GM15510 (cell line): ENCODE results near the gene TSC22D1.

ENCODE experiments used
- POLR2A ChIP-seq: IDR thresholded peaks from 3 replicates; pipeline ENCODE4 v1.6.1; 2011; ENCODE audit warnings: borderline replicate concordance; ENCODE audit not compliant: insufficient read length; ENCODE audit errors: extremely low read depth

The TSC22D1 gene

DNA sequence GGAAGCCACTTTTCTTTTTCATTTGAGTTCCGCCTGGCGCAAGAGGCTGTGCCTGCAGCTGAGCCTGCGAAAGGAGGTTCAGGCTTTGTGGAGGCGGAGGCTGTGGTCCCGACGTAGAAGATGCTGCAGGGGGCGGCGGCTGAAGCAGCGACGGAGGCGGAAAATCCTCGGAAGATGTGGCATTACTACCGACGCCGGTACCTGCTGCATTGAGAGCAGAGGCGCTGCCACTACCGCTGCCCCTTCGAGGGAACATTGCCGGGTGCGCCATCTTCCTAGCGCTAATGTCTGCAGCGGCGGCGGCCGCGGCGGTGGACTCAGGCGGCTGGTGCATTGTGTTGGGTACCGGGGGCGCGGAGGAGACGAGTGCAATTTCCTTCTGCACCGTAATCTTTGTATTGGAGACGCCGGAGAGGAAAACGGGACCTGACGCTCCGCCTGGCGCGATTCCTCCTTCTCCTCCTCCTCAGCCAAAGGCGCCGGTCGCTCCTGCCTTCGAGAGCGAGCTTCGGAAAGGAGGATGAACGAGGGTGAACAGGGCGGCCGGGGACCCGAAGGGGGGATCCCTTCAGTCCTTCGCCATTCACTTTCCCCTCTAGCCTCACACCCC lies at the start of gene TSC22D1:
TSC22D1 (minus strand) TSS at position 590 of the 610 bp plus-strand sequence; CDS start at position 334, 256 bp downstream.
- TF ChIP-seq POLR2A, result no peak

DNA sequence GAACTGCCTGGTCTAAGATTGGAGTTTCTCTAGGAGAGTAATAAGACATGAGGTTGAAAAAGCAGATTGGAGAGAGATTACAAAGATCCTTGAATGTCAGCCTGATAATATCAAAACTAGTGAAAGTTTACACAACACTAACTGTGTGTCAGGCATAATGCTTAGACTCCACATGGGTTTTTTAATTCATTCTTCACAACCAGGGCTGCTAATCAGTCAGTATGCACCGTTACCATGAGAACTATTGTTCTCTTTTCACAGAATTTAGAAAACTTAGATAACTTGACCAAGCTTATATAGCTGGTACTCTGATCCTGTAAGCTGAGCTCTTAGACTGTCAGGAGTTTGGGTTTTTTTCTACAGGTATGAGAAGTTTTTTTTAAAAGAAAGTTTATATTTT lies 46.6 kb upstream of the TSC22D1 start:
- no peak for TF ChIP-seq POLR2A

DNA sequence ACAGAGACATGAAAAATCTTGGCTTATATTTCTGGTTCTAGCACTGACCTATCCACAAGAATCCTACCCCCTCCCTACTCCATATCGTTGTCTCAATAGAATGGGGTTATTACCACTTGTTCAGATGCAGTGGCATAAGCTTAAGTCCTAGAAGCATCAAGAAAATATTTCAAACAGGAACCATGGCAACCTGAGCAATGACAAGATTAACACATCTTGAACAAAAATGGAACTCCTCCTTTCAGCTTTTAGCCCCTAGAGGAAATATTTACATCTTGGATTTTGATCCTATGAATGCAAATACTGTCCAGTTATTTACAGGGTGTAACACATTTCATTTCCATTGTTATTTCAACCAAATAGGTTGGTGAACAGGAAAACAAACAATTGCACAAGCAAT lies 46.1 kb upstream of the TSC22D1 start:
- TF ChIP-seq POLR2A, result no peak

DNA sequence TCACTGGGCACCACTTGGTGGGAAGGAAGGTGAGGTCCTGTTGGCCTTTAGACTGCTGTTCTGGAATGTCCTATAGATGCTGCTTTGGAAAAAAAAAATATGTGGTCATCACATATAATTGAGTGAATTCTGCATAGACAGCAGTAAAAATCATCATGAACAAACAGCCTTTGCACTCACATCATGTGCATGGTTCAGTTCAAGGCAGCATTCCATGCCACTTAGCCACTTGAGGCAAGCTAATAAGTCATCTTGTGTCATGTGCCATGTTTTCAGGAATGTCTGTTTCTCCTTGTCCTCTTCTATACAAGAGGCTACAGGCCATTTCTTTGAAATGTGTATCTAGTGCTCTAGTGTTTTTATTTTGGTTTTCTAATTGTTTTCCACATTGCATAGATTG lies 43.9 kb upstream of the TSC22D1 start:
- TF ChIP-seq POLR2A, result no peak

DNA sequence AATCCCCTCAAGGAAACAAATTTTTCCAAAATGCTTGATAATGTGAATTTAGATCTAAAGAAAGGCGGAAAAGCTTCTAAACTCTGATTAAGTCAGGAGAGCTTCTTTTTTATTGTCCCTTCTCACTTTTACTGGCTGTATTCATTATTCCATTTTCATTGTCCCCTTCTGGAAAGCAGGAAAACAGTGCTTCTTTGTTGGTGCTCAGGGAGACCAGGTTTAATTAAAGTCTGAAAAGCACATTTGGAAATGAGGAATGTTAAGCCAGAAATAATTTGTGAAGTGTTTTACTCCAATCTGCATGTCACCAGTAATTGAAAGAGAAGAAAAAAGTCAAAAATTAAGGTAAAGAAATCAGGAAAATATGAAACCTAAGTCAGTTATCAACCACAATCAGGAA lies 43.5 kb upstream of the TSC22D1 start:
- no peak for TF ChIP-seq POLR2A

DNA sequence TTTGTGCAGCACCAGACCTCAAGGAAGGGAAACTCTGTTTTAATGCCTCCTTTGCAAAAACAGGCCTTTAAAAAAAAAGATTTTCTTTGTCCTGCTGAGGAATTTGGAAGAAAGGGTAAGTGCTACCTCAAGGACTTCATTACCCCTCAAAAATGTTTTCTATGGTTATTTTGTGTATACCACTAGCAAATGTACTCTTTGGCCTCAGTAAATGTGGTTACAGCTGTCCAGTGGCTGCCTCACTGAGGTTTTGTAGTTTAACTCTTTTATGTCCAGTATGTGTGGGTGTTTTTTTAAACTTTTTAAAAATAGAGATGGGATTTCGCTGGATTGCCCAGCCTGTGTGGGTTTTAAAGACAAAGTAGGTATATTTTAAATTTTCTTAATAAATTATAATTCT lies 42.2 kb upstream of the TSC22D1 start:
- TF ChIP-seq POLR2A, result no peak

DNA sequence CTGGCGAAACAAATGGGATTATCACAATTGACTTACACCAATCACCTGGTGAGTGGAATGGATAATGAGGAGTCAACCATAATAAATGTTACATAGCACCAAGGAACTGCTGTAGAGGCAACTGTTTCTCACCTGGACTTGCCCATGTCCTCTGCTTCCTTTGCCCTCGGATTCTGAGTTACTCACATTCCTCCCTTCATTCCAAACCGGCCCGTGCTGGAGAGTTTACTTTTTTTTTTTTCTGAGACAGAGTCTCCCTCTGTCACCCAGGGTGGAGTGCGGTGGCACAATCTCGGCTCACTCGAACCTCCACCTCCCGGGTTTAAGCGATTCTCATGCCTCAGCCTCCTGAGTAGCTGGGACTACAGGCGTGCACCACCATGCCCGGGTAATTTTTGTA lies 41.5 kb upstream of the TSC22D1 start:
- TF ChIP-seq POLR2A, result no peak

DNA sequence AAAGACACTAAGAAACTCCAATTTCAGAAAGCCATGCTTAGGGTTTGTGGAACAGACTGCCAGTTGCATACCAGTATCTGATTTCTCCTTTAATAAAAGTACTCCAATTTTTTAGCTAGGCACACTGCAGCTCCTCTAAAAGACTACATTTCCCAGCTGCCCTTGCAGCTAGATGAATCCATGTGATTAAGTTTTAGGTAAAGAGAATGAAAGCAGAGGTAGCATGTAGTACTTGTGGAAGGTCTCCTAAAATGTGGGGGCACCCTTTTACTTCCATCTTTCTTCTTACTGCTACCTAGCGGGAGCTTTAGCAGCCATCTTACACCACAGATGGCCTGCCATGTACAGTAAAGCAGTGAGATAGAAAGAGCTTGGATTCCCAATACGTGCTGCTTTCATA lies 33.0 kb upstream of the TSC22D1 start:
- TF ChIP-seq POLR2A, result no peak

DNA sequence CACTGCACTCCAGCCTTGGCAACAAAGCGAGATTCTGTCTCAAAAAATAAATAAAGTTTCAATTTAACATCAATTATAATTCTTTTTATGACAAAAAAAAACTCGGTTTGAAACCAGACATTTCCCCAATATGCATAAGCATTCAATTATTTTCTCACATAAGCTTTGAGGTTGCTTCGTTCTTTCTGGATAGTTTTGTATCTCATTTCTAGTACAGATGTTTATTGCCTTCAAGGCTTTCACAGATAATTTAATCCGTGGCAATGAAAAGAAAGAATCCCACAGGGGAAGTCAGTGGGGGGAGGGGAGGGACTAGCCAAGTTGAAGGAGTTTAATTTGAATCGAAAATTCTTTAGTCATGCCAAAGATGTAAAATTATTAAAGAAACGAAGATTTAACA lies 29.6 kb upstream of the TSC22D1 start:
- TF ChIP-seq POLR2A, result no peak

DNA sequence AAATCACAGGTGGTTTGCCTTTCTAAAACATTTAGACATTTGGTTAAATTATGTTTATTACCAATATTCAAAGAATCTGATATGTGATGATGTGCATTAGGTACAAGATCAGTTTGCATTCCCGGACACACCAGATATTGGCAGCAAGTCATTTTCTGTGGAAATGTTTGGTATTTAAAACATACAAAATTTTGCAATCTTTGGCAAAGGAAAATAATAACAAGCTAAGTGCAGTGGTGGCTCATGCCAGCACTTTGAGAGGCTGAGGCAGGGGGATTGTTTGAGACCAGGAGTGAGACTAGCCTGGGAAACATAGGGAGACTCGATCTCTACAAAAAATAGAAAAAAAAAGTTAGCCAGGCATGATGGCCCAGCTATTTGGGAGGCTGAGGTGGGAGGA lies 29.1 kb upstream of the TSC22D1 start:
- TF ChIP-seq POLR2A, result no peak

DNA sequence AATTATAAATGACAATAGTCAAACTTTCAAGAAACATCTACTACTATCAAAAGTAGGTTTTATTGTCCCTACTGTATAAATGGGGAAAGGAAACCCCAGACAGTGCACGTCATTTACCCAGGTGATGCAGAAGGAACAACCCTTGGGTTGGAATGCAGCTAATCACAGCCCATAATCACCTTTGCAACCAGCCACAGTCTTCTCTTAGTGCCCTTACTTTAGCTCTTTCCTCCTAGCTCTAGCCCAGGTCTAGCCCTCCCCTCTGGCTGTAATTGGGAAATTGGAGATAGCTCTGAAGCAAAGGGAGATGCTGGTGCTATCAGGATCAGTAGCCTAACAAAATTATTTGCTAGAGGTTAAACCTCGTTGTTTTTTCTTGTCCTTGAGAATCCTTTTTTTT lies 25.5 kb upstream of the TSC22D1 start:
- TF ChIP-seq POLR2A, result no peak

DNA sequence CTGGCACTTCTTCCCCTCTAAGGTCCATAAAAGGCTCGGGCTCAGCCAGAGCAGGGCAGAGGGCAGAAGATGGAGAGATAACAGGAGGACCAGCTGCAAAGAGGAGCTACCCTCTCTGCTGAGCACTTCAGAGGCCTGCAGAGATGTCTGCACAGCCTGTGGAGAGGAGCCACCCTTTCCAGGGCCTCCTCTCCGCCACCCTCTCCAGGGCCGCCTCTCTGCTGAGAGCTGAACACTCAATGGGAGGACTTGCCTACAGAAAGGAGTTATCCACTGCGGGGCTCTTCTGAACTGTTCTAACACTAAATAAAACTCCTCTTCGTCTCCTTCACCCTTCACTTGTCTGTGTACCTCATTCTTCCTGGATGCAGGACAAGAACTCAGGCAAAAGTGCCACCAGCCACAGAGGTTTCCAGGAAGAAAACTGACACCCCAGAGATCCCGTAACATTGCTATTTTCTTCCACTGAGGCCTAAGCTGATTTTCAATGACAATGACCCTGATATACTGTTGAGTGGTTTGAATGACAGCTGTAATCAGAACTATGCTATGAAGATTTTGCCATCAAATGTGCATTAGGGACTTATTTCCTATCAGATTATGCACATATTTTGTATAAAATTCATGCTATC lies 16.2 kb upstream of the TSC22D1 start:
- no peak for TF ChIP-seq POLR2A

DNA sequence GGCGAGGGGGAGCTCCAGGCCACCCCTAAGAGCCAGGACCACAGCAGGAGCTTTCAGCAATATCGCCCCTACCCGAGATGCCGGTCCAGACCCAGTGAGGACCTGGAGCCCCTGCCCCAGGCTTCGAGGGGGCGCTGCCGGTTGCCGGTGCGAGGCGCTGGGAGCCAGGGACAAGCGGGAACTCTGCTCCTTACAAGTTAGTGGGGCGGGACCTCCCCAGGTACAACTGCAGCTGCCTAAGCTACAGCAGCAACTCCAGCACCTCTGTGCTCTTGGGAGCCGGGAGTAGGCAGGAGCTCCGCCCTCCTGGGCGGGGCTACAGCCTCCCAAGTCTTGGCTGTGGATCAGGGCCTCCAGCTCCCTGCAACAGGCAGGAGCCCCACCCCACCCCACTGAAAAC lies 15.2 kb upstream of the TSC22D1 start:
- TF ChIP-seq POLR2A, result no peak

DNA sequence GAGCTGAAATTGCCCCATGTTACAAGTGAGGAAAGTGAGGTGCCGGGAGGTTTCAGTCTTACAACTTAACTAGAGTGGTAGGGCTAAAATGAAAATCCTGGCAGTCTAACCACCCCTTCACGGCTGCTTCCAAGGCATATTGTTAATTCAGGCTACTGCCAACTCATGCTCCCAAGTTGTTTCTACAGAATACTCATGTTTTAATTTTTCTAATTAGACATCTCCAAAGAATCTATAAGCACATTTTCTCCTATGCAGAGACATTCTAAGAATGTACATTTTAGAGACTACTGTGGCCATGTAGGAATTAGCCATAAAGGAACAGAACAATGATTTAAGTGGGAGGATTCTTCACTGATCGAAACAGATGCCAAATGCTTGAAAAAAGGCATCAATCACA lies 7.0 kb upstream of the TSC22D1 start:
- TF ChIP-seq POLR2A, result no peak

DNA sequence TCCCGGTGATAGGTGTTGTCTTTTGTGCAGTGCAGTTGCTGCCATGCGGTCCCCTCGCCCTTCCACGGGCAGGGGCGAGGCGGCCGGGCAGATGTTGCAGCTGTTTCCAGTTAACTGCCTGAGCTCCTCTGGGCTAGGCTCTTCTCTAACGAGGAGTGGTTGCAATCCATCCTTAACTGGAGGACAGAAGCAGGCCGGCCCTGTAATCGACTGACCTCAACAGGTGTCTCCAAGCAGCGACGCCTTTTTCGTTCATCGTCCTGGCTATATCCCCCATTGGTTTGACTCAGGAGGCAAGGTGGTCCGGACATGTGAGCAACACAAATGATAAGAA lies 1.9 kb upstream of the TSC22D1 start:
- TF ChIP-seq POLR2A, result no peak

DNA sequence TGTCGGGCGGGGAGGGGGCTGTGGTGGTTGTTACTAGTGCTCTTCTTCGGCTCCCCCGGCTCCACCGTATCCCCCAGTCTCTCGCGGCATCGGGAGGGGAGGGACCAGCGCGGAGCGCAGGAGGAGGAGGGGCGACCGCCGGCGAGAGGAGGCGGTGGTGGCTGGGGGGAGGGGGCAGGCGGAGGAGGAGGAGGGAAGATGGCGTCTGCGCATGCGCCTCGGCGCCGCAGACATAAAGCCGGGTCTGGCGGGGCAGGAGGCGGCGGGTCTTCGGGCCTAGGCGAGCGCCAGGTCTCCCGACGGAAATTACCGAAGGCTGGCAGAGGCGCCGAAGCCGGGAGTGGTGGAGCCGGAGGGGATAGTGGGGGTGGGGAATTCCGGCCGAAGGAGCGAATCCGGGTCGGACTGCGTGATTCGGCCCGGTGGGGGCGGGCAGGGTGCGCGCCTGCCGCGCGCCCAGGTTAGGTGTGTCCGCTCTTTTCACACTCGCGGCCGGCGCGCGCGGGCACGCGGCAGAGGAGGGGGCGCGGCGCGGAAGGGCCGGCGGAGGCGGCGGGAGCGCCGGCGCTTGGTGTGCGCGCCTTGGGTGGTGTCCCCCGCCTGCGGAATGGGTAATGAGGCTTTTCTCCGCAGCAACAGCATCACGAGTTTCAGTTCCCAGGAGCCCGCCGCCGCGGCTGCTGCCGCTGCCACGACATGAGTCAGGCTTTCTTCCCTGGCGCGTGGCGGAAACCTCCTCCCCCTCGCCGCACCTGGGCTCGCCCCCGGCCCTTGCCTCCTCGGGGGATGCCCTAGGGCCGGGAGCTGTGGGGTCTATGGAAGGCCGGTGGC lies 1.3 kb upstream of the TSC22D1 start:
- peak; percentile 22 for TF ChIP-seq POLR2A

DNA sequence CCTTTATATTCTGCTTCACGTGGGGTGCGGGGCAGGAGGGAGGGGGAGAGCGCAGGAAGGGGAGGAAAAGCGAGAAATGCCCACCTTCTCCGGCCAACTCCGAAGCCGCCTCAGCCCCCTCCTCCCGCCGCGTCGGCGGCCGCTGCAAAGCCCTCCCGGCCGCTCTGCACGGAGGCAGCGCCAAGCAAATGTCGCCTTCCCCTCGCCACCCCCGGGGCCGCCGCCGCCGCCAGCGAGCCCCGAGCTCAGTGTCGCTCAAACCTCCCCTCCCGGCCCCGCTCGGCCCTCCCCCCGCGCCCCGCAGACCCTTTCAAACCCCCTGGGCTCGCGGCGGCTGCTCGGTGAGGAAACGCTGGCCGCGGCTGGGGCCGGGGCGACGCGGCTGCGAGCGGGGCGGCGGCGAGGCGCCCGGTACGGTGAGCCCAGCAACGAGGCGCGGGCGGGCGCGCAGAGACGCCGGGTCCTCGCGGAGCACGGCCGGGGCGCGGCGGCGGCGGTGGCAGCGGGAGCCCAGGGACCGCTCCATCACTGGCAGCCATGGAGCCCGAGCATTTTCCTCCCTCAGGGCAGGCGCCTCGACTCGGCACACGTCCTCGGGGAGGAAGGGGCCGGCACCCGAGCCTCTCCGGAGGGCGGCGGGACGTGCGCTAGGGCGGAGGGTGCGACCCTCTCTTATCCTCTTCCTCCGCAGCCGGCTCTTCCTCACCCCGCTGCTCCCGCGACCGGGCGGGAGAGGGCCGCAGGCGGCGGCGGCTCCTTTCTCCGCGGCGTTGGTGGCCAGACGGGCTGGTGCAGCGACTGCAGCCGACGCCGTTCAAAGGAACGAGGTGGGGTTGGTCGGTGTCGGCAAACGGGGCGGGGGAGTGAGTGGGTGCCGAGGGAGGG lies 463 bp upstream of the TSC22D1 start:
- no peak for TF ChIP-seq POLR2A
